Hepatocyte (in vitro differentiated cells): ENCODE data around the gene MIPOL1. TPM values are rescaled to one million over a fixed set of nuclear protein-coding genes. Genes with fewer than 3 reads are reported as not detected.

Experiments
- DNase-seq: peaks from one replicate; pipeline ENCODE4 v3.0.0-alpha.2; 2016; ENCODE audit warnings: low spot score
- H2AFZ ChIP-seq: fragments of 200-600 bp; sonication (generic); 2 replicates; pipeline ENCODE4 v1.6.0; 2016; ENCODE audit warnings: antibody characterized with exemption, mild to moderate bottlenecking
- H3K27ac ChIP-seq: fragments of 200-600 bp; sonication (generic); 2 replicates; pipeline ENCODE4 v1.5.1; 2016; ENCODE audit warnings: mild to moderate bottlenecking
- H3K27me3 ChIP-seq: fragments of 200-600 bp; sonication (generic); 2 replicates; pipeline ENCODE4 v1.6.1; 2016
- H3K36me3 ChIP-seq: fragments of 200-600 bp; sonication (generic); replicated peaks from 2 replicates; pipeline ENCODE4 v1.5.1; 2016; ENCODE audit warnings: low read depth; ENCODE audit not compliant: insufficient read depth
- H3K4me1 ChIP-seq: fragments of 200-600 bp; sonication (generic); 2 replicates; pipeline ENCODE4 v1.5.1; 2016; ENCODE audit warnings: mild to moderate bottlenecking, moderate library complexity; ENCODE audit not compliant: insufficient read depth
- H3K4me2 ChIP-seq: fragments of 200-600 bp; sonication (generic); 2 replicates; pipeline ENCODE4 v1.6.0; 2016
- H3K4me3 ChIP-seq: fragments of 200-600 bp; sonication (generic); 2 replicates; pipeline ENCODE4 v1.5.1; 2016; ENCODE audit warnings: mild to moderate bottlenecking
- H3K79me2 ChIP-seq: fragments of 200-600 bp; sonication (generic); 2 replicates; pipeline ENCODE4 v1.6.0; 2017; ENCODE audit warnings: mild to moderate bottlenecking
- H3K9me2 ChIP-seq: fragments of 200-600 bp; sonication (generic); replicated peaks from 2 replicates; pipeline ENCODE4 v1.6.0; 2017; ENCODE audit warnings: mild to moderate bottlenecking; ENCODE audit not compliant: insufficient read depth
- H3K9me3 ChIP-seq: fragments of 200-600 bp; sonication (generic); 2 replicates; pipeline ENCODE4 v1.5.1; 2016; ENCODE audit warnings: low read depth, mild to moderate bottlenecking
- H4K20me1 ChIP-seq: fragments of 200-600 bp; sonication (generic); 2 replicates; pipeline ENCODE4 v1.6.0; 2016; ENCODE audit warnings: mild to moderate bottlenecking; ENCODE audit not compliant: insufficient read depth, poor library complexity, severe bottlenecking
- EZH2 ChIP-seq: fragments of 200-600 bp; sonication (generic); IDR thresholded peaks from 2 replicates; pipeline ENCODE4 v1.6.1; 2016; ENCODE audit warnings: antibody characterized with exemption, mild to moderate bottlenecking, borderline replicate concordance
- EZH2phosphoT487 ChIP-seq: fragments of 200-600 bp; sonication (generic); IDR thresholded peaks from one replicate; pipeline ENCODE4 v1.6.1; 2018; ENCODE audit warnings: antibody characterized with exemption, mild to moderate bottlenecking, low read depth, moderate library complexity; ENCODE audit not compliant: unreplicated experiment, severe bottlenecking
- WGBS: methylation state at CpG from one replicate; pipeline ENCODE4 v1.1.6; 2016; ENCODE audit warnings: low lambda C conversion rate; ENCODE audit errors: missing lambda C conversion rate; 5-methylcytosine and 5-hydroxymethylcytosine counted together
- polyA plus RNA-seq: library from polyadenylated mRNA; unstranded; fragments of >200 nt; fragmentation: Nextera tagmentation; extraction: Ambion mirVana; gene quantifications from 2 replicates; pipeline ENCODE4 v1.2.1, GENCODE V29; 2016
- total RNA-seq: library from RNA; depleted of rRNA; stranded (reverse); fragments of >200 nt; gene quantifications from 2 replicates; pipeline ENCODE4 v1.2.3, GENCODE V29; 2014
- TF ChIP-seq, protein P1 (sequence below): fragments of 200-600 bp; sonication (generic); IDR thresholded peaks from 2 replicates; pipeline ENCODE4 v1.5.1; 2016; ENCODE audit warnings: antibody characterized with exemption, mild to moderate bottlenecking; ENCODE audit not compliant: poor library complexity

Gene MIPOL1
- total and polyA plus RNA-seq, 2 experiments from 2014 or later, result 2.6 to 16.6 TPM

DNA sequence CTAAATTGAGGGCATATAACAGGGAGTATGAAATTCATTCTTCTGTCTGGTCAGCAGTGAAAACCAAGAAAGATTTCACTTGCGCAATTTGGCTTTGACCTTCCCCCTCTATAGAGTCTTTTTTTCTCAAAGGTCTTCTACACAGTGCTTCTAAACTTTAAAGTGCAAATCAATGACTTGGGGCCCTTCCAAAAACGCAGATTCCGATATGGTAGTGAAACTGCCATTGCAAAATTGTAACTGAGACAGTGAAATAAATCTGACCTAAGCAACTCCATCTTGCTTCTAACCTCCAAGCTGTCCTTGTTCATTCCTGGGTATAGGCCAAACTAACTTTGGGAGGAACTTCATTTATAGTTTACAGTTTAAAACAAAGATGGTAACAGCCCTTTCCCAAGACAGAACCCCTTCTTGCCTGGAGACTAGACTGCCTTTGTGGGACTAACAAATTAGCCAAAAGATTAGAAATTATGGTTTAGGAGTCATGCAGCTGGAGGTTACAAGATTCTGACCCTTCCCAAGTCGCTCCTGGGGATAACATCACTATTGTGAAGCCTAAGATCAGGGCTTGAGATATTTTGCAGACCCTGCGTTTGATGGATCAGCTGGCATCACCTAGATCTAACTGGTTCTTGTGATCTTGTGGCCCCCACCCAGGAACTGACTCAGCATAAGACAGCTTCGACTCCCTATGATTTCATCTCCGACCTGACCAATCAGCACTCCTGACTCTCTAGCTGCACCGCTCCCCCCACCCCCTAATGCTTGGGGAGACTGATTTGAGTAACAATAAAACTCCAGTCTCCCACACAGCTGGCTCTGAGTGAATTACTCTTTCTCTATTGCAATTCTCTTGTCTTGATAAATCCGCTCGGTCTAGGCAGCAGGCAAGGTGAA lies 30.3 kb upstream of the MIPOL1 start:
- no peak overlapping the region for H3K4me3 ChIP-seq
- H4K20me1 ChIP-seq, result no peaks in the 10 kb centered on the region
- H3K4me1 ChIP-seq, result no peaks in the 10 kb centered on the region
- TF ChIP-seq, protein P1, sequence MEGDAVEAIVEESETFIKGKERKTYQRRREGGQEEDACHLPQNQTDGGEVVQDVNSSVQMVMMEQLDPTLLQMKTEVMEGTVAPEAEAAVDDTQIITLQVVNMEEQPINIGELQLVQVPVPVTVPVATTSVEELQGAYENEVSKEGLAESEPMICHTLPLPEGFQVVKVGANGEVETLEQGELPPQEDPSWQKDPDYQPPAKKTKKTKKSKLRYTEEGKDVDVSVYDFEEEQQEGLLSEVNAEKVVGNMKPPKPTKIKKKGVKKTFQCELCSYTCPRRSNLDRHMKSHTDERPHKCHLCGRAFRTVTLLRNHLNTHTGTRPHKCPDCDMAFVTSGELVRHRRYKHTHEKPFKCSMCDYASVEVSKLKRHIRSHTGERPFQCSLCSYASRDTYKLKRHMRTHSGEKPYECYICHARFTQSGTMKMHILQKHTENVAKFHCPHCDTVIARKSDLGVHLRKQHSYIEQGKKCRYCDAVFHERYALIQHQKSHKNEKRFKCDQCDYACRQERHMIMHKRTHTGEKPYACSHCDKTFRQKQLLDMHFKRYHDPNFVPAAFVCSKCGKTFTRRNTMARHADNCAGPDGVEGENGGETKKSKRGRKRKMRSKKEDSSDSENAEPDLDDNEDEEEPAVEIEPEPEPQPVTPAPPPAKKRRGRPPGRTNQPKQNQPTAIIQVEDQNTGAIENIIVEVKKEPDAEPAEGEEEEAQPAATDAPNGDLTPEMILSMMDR, result no peak
- TF ChIP-seq EZH2 (no peak), EZH2phosphoT487 (no peak)
- 85% methylated on average over 10 of the region's 10 CpGs for WGBS
- H3K27me3 ChIP-seq, result no peaks in the 10 kb centered on the region
- no peak overlapping the region for H3K27ac ChIP-seq
- no peaks in the 10 kb centered on the region for H3K9me3 ChIP-seq
- no peak overlapping the region for H2AFZ ChIP-seq
- no peak overlapping the region for H3K4me2 ChIP-seq
- H3K9me2 ChIP-seq, result no peaks in the 10 kb centered on the region
- no peaks in the 10 kb centered on the region for H3K36me3 ChIP-seq
- DNase-seq, result no peak
- H3K79me2 ChIP-seq, result no peaks in the 10 kb centered on the region

- no peaks in the 10 kb centered on the region for H4K20me1 ChIP-seq
- no peak overlapping the region for H3K4me2 ChIP-seq
- 89% methylated on average over 4 of the region's 4 CpGs for WGBS
- no peak overlapping the region for H2AFZ ChIP-seq
- no peaks in the 10 kb centered on the region for H3K9me3 ChIP-seq
- H3K79me2 ChIP-seq, result peaks cover 5% of the 10 kb centered on the region
- no peak overlapping the region for H3K27ac ChIP-seq
- peaks cover 10% of the 10 kb centered on the region for H3K4me1 ChIP-seq
- H3K27me3 ChIP-seq, result no peaks in the 10 kb centered on the region
- H3K4me3 ChIP-seq, result no peak overlapping the region
- H3K36me3 ChIP-seq, result no peaks in the 10 kb centered on the region
- TF ChIP-seq, protein P1, result no peak
- no peak for TF ChIP-seq EZH2phosphoT487
- DNase-seq, result no peak
- H3K9me2 ChIP-seq, result no peaks in the 10 kb centered on the region
Measured at GRCh38 chr14:37168721-37169120, 29.0 kb upstream of the MIPOL1 start.

DNA sequence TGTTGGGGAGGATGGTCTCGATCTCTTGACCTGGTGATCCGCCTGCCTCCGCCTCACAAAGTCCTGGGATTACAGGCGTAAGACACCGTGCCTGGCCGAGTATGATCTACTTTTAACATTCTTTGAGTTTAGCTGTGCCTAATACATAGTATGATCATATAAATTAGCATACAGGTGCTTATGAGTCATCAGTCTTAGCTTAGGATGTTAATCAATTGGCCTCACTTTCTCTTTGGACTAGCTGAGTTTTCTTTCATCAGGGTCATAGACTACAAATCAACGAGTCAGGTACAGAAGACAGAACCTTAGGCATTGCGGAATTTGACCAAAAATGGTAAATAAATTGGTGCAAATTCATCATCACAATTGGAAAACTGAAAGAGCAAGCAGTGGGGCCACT lies 27.5 kb upstream of the MIPOL1 start:
- TF ChIP-seq EZH2phosphoT487 (no peak), EZH2 (no peak)
- TF ChIP-seq, protein P1, result no peak
- peaks cover 10% of the 10 kb centered on the region for H3K4me1 ChIP-seq
- H3K36me3 ChIP-seq, result no peaks in the 10 kb centered on the region
- H4K20me1 ChIP-seq, result no peaks in the 10 kb centered on the region
- no peaks in the 10 kb centered on the region for H3K27me3 ChIP-seq
- H3K9me2 ChIP-seq, result no peaks in the 10 kb centered on the region
- H3K27ac ChIP-seq, result no peak overlapping the region
- no peak overlapping the region for H3K4me2 ChIP-seq
- peaks cover 5% of the 10 kb centered on the region for H3K79me2 ChIP-seq
- no peak overlapping the region for H2AFZ ChIP-seq
- no peak overlapping the region for H3K4me3 ChIP-seq
- H3K9me3 ChIP-seq, result no peaks in the 10 kb centered on the region
- DNase-seq, result no peak
- WGBS, result 97% methylated on average over 8 of the region's 8 CpGs
